GM21423 (cell line): ENCODE measurements around the gene CHST13.

Experiments used
- ATAC-seq: cut with Tn5 transposase; IDR thresholded peaks from one replicate; pipeline ENCODE4 v1.9.1; 2021; ENCODE audit warnings: mild to moderate bottlenecking, moderate library complexity; ENCODE audit not compliant: unreplicated experiment

The CHST13 gene

GRCh38 chr3:126507886-126508285 is 16.1 kb upstream of the CHST13 start:
- ATAC-seq: no peak

GRCh38 chr3:126508564-126508964 is 15.4 kb upstream of the CHST13 start:
- ATAC-seq: no peak

GRCh38 chr3:126509597-126510307 is 14.2 kb upstream of the CHST13 start:
- no peak for ATAC-seq

- ATAC-seq: no peak
These were observed 13.5 kb upstream of the CHST13 start for GRCh38 chr3:126510308-126510910.

- ATAC-seq: no peak
These were observed 12.7 kb upstream of the CHST13 start for GRCh38 chr3:126511291-126511690.

- no peak for ATAC-seq
These were observed 11.9 kb upstream of the CHST13 start for GRCh38 chr3:126512026-126512425.

GRCh38 chr3:126512916-126513650 is 10.9 kb upstream of the CHST13 start:
- ATAC-seq: no peak

- no peak for ATAC-seq
These were observed 9.8 kb upstream of the CHST13 start for GRCh38 chr3:126514161-126514560.

GRCh38 chr3:126515066-126515706 is 8.8 kb upstream of the CHST13 start:
- no peak for ATAC-seq

- ATAC-seq: no peak
These were observed 7.6 kb upstream of the CHST13 start for GRCh38 chr3:126516152-126516935.

GRCh38 chr3:126516936-126517290 is 7.0 kb upstream of the CHST13 start:
- no peak for ATAC-seq

- no peak for ATAC-seq
These were observed 6.5 kb upstream of the CHST13 start, which contains the start of gene UROC1 for GRCh38 chr3:126517291-126517951. Gene UROC1, minus strand, starts transcription at chr3:126517773. Its CDS starts 54 bp downstream, at chr3:126517719.

GRCh38 chr3:126517986-126518778 is 5.8 kb upstream of the CHST13 start:
- ATAC-seq: no peak

- ATAC-seq: no peak
These were observed 5.2 kb upstream of the CHST13 start for GRCh38 chr3:126518779-126519177.

GRCh38 chr3:126519506-126520455 is 4.2 kb upstream of the CHST13 start:
- no peak for ATAC-seq

GRCh38 chr3:126521122-126521891 is 2.6 kb upstream of the CHST13 start:
- ATAC-seq: no peak

GRCh38 chr3:126522363-126522788 is 1.6 kb upstream of the CHST13 start:
- ATAC-seq: no peak
